ENCODE data around the gene KCTD19.

GRCh38 chr16:67258161-67258835 lies 68.2 kb downstream of the KCTD19 start:
- no peak for TF ChIP-seq POLR2A (IDR thresholded peaks at IDR 0.05)
- TF ChIP-seq CTCF (IDR thresholded peaks at IDR 0.05 in 8 of 11, conservative IDR thresholded peaks at IDR 0.05 in 3 of 11), result no peak
